NCI-H146 treated with DMSO at 0.1 percent for 48 hours (cell line): ENCODE data around the gene OPRD1.

Source experiments
- DNase-seq: peaks from one replicate; lab custom pipeline; 2025; ENCODE audit not compliant: unreplicated experiment; lab: John Stamatoyannopoulos, UW

Gene OPRD1

GRCh38 chr1:28902738-28903137, 90.8 kb downstream of the OPRD1 start:
- DNase-seq: no peak

- DNase-seq: no peak
These were observed 94.1 kb downstream of the OPRD1 start for GRCh38 chr1:28905921-28906666.

- DNase-seq: no peak
These were observed 97.2 kb downstream of the OPRD1 start for GRCh38 chr1:28909198-28909597.

GRCh38 chr1:28910379-28911115, 98.6 kb downstream of the OPRD1 start:
- no peak for DNase-seq

GRCh38 chr1:28913786-28914227, 101.8 kb downstream of the OPRD1 start:
- DNase-seq: no peak

GRCh38 chr1:28914228-28915030, 102.5 kb downstream of the OPRD1 start, which contains the start of gene EPB41:
EPB41 (plus strand) TSS chr1:28914569; CDS start chr1:28987438, 72,869 bp downstream.
- peak; percentile 88 for DNase-seq

- DNase-seq: no peak
These were observed 103.3 kb downstream of the OPRD1 start for GRCh38 chr1:28915031-28915895.

- no peak for DNase-seq
These were observed 105.8 kb downstream of the OPRD1 start for GRCh38 chr1:28917757-28918118.
